HEK293 (cell line): Measurements from ENCODE around the gene AKT1.

Experiments used
- CTCF ChIA-PET: fragments of 350-600 bp; formaldehyde crosslinking; extraction: SDS; loops from one replicate; lab custom pipeline; 2021; ENCODE audit warnings: antibody characterized with exemption; lab: Yijun Ruan, JAX
- POLR2A ChIA-PET: fragments of 300-600 bp; formaldehyde crosslinking; extraction: SDS; loops from one replicate; lab custom pipeline; 2020; ENCODE audit warnings: antibody characterized with exemption, inconsistent platforms; lab: Yijun Ruan, JAX
- H3K27ac ChIP-seq: fragments of 200-500 bp; sonication (Bioruptor generic); 2 replicates; pipeline ENCODE4 v1.5.1; 2014; ENCODE audit warnings: low read depth, low read length, control low read depth, inconsistent platforms; ENCODE audit errors: extremely low read depth
- H3K36me3 ChIP-seq, 2 experiments: fragments of 200-500 bp in 1 of 2; sonication (Bioruptor generic) in 1 of 2; 1 replicate in 1 of 2; 2 replicates in 1 of 2; pipeline ENCODE4 v1.5.1; 2014 to 2017; ENCODE audit warnings: inconsistent platforms in 2 of 2, low read length in 2 of 2; ENCODE audit not compliant: control insufficient read depth in 2 of 2, insufficient read depth in 1 of 2
- H3K4me1 ChIP-seq: fragments of 200-500 bp; sonication (Bioruptor generic); 2 replicates; pipeline ENCODE4 v1.5.1; 2014; ENCODE audit warnings: mild to moderate bottlenecking, low read length, inconsistent platforms; ENCODE audit not compliant: control insufficient read depth, insufficient read depth
- H3K4me3 ChIP-seq: 2 replicates; pipeline ENCODE4 v1.5.1; 2011; ENCODE audit warnings: low read depth, mild to moderate bottlenecking, control low read depth, low read length, moderate library complexity
- H3K9me3 ChIP-seq: fragments of 200-500 bp; sonication (Bioruptor generic); 2 replicates; pipeline ENCODE4 v1.5.1; 2014; ENCODE audit warnings: low read depth, low read length, inconsistent platforms; ENCODE audit not compliant: control insufficient read depth, insufficient read depth
- GLIS1 ChIP-seq: fragments of 450-650 bp; formaldehyde crosslinking; IDR thresholded peaks from 2 replicates; pipeline ENCODE4 v1.5.1; 2016; ENCODE audit warnings: missing biosample characterization, missing genetic modification characterization
- HIC1 ChIP-seq: fragments of 450-650 bp; formaldehyde crosslinking; IDR thresholded peaks from 2 replicates; pipeline ENCODE4 v1.5.1; 2016; ENCODE audit warnings: missing biosample characterization, missing genetic modification characterization
- KLF1 ChIP-seq: fragments of 450-650 bp; formaldehyde crosslinking; IDR thresholded peaks from 2 replicates; pipeline ENCODE4 v1.5.1; 2016; ENCODE audit warnings: missing biosample characterization, missing genetic modification characterization
- KLF17 ChIP-seq: fragments of 450-650 bp; formaldehyde crosslinking; IDR thresholded peaks from 2 replicates; pipeline ENCODE4 v1.5.1; 2016; ENCODE audit warnings: missing biosample characterization, missing genetic modification characterization
- KLF9 ChIP-seq: fragments of 450-650 bp; formaldehyde crosslinking; IDR thresholded peaks from 2 replicates; pipeline ENCODE4 v1.5.1; 2016; ENCODE audit warnings: missing biosample characterization, missing genetic modification characterization, low read depth
- PATZ1 ChIP-seq: fragments of 450-650 bp; formaldehyde crosslinking; IDR thresholded peaks from 2 replicates; pipeline ENCODE4 v1.5.1; 2016; ENCODE audit warnings: missing biosample characterization, missing genetic modification characterization
- REST ChIP-seq: fragments of 450-650 bp; formaldehyde crosslinking; IDR thresholded peaks from 2 replicates; pipeline ENCODE4 v1.5.1; 2016; ENCODE audit warnings: missing biosample characterization, missing genetic modification characterization
- ZFP3 ChIP-seq: fragments of 450-650 bp; formaldehyde crosslinking; IDR thresholded peaks from 2 replicates; pipeline ENCODE4 v1.5.1; 2016; ENCODE audit warnings: low read depth, missing biosample characterization, missing genetic modification characterization
- ZIC2 ChIP-seq: fragments of 450-650 bp; formaldehyde crosslinking; IDR thresholded peaks from 2 replicates; pipeline ENCODE4 v1.5.1; 2016; ENCODE audit warnings: missing biosample characterization, missing genetic modification characterization
- ZNF324 ChIP-seq: fragments of 450-650 bp; formaldehyde crosslinking; IDR thresholded peaks from 2 replicates; pipeline ENCODE4 v1.5.1; 2016; ENCODE audit warnings: missing biosample characterization, missing genetic modification characterization
- ZNF600 ChIP-seq: fragments of 450-650 bp; formaldehyde crosslinking; IDR thresholded peaks from 2 replicates; pipeline ENCODE4 v1.5.1; 2016; ENCODE audit warnings: missing biosample characterization, missing genetic modification characterization
- ZNF624 ChIP-seq: fragments of 450-650 bp; formaldehyde crosslinking; IDR thresholded peaks from 2 replicates; pipeline ENCODE4 v1.5.1; 2017; ENCODE audit warnings: missing biosample characterization, missing genetic modification characterization
- ZSCAN4 ChIP-seq: fragments of 450-650 bp; formaldehyde crosslinking; IDR thresholded peaks from 2 replicates; pipeline ENCODE4 v1.5.1; 2017; ENCODE audit warnings: missing biosample characterization, missing genetic modification characterization

The AKT1 gene

GRCh38 chr14:104792101-104792884 lies 3.3 kb downstream of the AKT1 start:
- peaks cover 0 to 62% of the 10 kb centered on the region in 2 experiments; a peak in 1 of 3 replicates for H3K36me3 ChIP-seq
- H3K9me3 ChIP-seq = no peaks in the 10 kb centered on the region
- no peak overlapping the region for H3K4me3 ChIP-seq
- POLR2A ChIA-PET = interaction anchor here (0.6 to 2.0 kb wide), 4 partner anchors 9 to 1128 kb away, joined by 3 to 14 read pairs (median 4); partner anchors contain the start of gene ZBTB42
- no peak overlapping the region for H3K27ac ChIP-seq
- CTCF ChIA-PET = interaction anchor here (1.8 kb wide), 1 partner anchor 23 kb away, joined by 6 read pairs; no protein-coding TSS in a partner anchor
- H3K4me1 ChIP-seq = peaks cover 10% of the 10 kb centered on the region
- TF ChIP-seq ZIC2 (tag by site-specific recombination) (peak; percentile 46), HIC1 (tag by site-specific recombination) (peak; percentile 79; the same call in 1 of the 2 replicates), PATZ1 (tag by site-specific recombination) (no peak)

GRCh38 chr14:104791425-104791824 lies 4.1 kb downstream of the AKT1 start:
- ChIA-PET POLR2A (interaction anchor here (0.7 to 2.0 kb wide), 3 partner anchors 10 to 20 kb away, joined by 3 to 4 read pairs (median 3); partner anchors contain the start of gene ZBTB42), CTCF (interaction anchor here (1.8 kb wide), 1 partner anchor 22 kb away, joined by 6 read pairs; no protein-coding TSS in a partner anchor)
- H3K36me3 ChIP-seq = peaks cover 0 to 70% of the 10 kb centered on the region in 2 experiments; a peak in 1 of 3 replicates

GRCh38 chr14:104789752-104790743 lies 5.5 kb downstream of the AKT1 start:
- ChIA-PET CTCF (interaction anchor here (0.6 to 1.0 kb wide), 2 partner anchors 21 to 562 kb away, joined by 3 read pairs; no protein-coding TSS in a partner anchor), POLR2A (interaction anchor here (2.0 kb wide), 1 partner anchor 11 kb away, joined by 4 read pairs; the partner anchor contains the start of gene ZBTB42)
- Histone ChIP-seq H3K36me3 (peaks cover 0 to 81% of the 10 kb centered on the region in 2 experiments; a peak in 1 of 3 replicates), H3K9me3 (no peaks in the 10 kb centered on the region), H3K4me3 (no peak overlapping the region), H3K27ac (no peak overlapping the region), H3K4me1 (peaks cover 10% of the 10 kb centered on the region)
- 0 out of 2 replicates have a peak, but pooled peaks have one; percentile 15 for TF ChIP-seq KLF17
- TF ChIP-seq KLF9 (tag by site-specific recombination) = no peak
- 0 out of 2 replicates have a peak, but pooled peaks have one; percentile 36 for TF ChIP-seq ZNF600 (tag by site-specific recombination)
- TF ChIP-seq ZSCAN4 (tag by site-specific recombination) = no peak
- no peak for TF ChIP-seq REST
- no peak for TF ChIP-seq ZNF324 (tag by site-specific recombination)
- TF ChIP-seq GLIS1 (tag by site-specific recombination) = 0 out of 2 replicates have a peak, but pooled peaks have one; percentile 17
- 0 out of 2 replicates have a peak, but pooled peaks have one; percentile 11 for TF ChIP-seq KLF1 (tag by site-specific recombination)

More at GRCh38 chr14:104791425-104791824, 4.1 kb downstream of the AKT1 start:
- Histone ChIP-seq H3K27ac (no peak overlapping the region), H3K4me1 (peaks cover 10% of the 10 kb centered on the region)
- peak; percentile 99 for TF ChIP-seq ZFP3 (tag by site-specific recombination)
- TF ChIP-seq ZNF624 (tag by site-specific recombination) = no peak
- TF ChIP-seq, all 188 proteins: peak for 1
- H3K9me3 ChIP-seq = no peaks in the 10 kb centered on the region
- no peak overlapping the region for H3K4me3 ChIP-seq
